C4-2B (cell line): ENCODE data around the gene SNF8.

ENCODE experiments used
- CTCF ChIP-seq: fragments of 450-650 bp; conservative IDR thresholded peaks from 2 replicates; pipeline ENCODE4 v1.5.1; 2017; ENCODE audit warnings: mild to moderate bottlenecking
- ZFX ChIP-seq: fragments of 450-650 bp; IDR thresholded peaks from 2 replicates; pipeline ENCODE4 v1.6.1; 2017

- TF ChIP-seq CTCF, result no peak
- peak; percentile 10; the same call in 1 of the 2 replicates for TF ChIP-seq ZFX
These were observed 51.5 kb downstream of the SNF8 start for GRCh38 chr17:48892940-48893645.
